Upper lobe of left lung (tissue), 6 donors: Measurements from ENCODE around the gene P2RY14. TPM values are rescaled to one million over a fixed set of nuclear protein-coding genes. Genes with fewer than 3 reads are reported as not detected.

ENCODE experiments used
- ATAC-seq, 2 donors: fragments of 200-7000 bp; cut with Tn5 transposase; one replicate each; pipeline ENCODE4 v1.9.1; 2022; ENCODE audit warnings: mild to moderate bottlenecking in 2 of 2, moderate library complexity in 2 of 2; ENCODE audit not compliant: low FRiP score in 2 of 2
- DNase-seq, 2 donors: peaks; one replicate each; pipeline ENCODE4 v3.0.0-alpha.2; 2019 to 2020
- H3K27ac ChIP-seq, 4 donors: fragments of 200-600 bp; sonication (generic); one replicate each; pipeline ENCODE4 v1.5.1; 2016 to 2019
- H3K27me3 ChIP-seq, 4 donors: fragments of 200-600 bp; sonication (generic); one replicate each; pipeline ENCODE4 v1.5.1; 2017 to 2019
- H3K36me3 ChIP-seq, 4 donors: fragments of 200-600 bp; sonication (generic); one replicate each; pipeline ENCODE4 v1.5.1; 2016 to 2019
- H3K4me1 ChIP-seq, 4 donors: fragments of 200-600 bp; sonication (generic); one replicate each; pipeline ENCODE4 v1.5.1; 2018 to 2019
- H3K4me3 ChIP-seq, 4 donors: fragments of 200-600 bp; sonication (generic); one replicate each; pipeline ENCODE4 v1.5.1; 2017 to 2019; ENCODE audit warnings: mild to moderate bottlenecking in 2 of 4, moderate library complexity in 1 of 4
- H3K9me3 ChIP-seq, 4 donors: fragments of 200-600 bp; sonication (generic); one replicate each; pipeline ENCODE4 v1.5.1; 2018 to 2019
- CTCF ChIP-seq, 6 experiments: fragments of 450-650 bp in 4 of 6; fragments of 200-600 bp in 2 of 6; sonication (generic) in 2 of 6; IDR thresholded peaks; one replicate each; pipeline ENCODE4 v1.5.1; 2016 to 2019; ENCODE audit warnings: antibody characterized with exemption in 6 of 6
- EP300 ChIP-seq, 4 donors: sonication (generic); formaldehyde crosslinking; IDR thresholded peaks; one replicate each; pipeline ENCODE4 v1.5.1; 2017; ENCODE audit warnings: antibody characterized with exemption in 4 of 4, control low read depth in 2 of 4
- POLR2A ChIP-seq, 4 donors: fragments of 450-650 bp; IDR thresholded peaks; one replicate each; pipeline ENCODE4 v1.5.1; 2016 to 2017; ENCODE audit warnings: antibody characterized with exemption in 4 of 4, mild to moderate bottlenecking in 2 of 4
- POLR2AphosphoS5 ChIP-seq, 2 donors: sonication (generic); formaldehyde crosslinking; IDR thresholded peaks; one replicate each; pipeline ENCODE4 v1.5.1; 2017; ENCODE audit warnings: antibody characterized with exemption in 2 of 2
- WGBS, 2 donors: methylation state at CpG; one replicate each; pipeline ENCODE4 v1.1.5; 2017 to 2018; 5-methylcytosine and 5-hydroxymethylcytosine counted together
- total RNA-seq, 6 donors: library from RNA; depleted of rRNA in 4 of 6; stranded (reverse); fragments of >200 nt in 4 of 6; gene quantifications; one replicate each; pipeline versions ENCODE4 v1.1.0 to v1.2.1, GENCODE V29; 2016 to 2021
- donor health status: DM: no; HTN: no; CAD: no; lungs with moderate emphysema.
- donor health status: DM: no; HTN: yes; CAD: no; lungs with severe emphysema.

Gene P2RY14
- total RNA-seq: 1 to 10 TPM; 1.7 to 6.2 (median 3.9) TPM

GRCh38 chr3:151278230-151278629 is at the start of gene P2RY14:
Gene P2RY14, minus strand, starts transcription at chr3:151278542. Its CDS starts 64,226 bp downstream, at chr3:151214316.
- Histone ChIP-seq H3K36me3 (no peaks in the 10 kb centered on the region), H3K4me3 (no peak within 1 kb of the TSS), H3K27ac (peak within 1 kb of the TSS in 1 of 4 donors; percentile 17), H3K9me3 (no peaks in the 10 kb centered on the region), H3K4me1 (no peaks in the 10 kb centered on the region), H3K27me3 (no peaks in the 10 kb centered on the region)
- WGBS, 2 donors: 46 to 49% methylated on average over 4 of the region's 4 CpGs
- DNase-seq: no peak
- TF ChIP-seq POLR2A (IDR thresholded peaks at IDR 0.05) (no peak), POLR2AphosphoS5 (IDR thresholded peaks at IDR 0.05) (no peak), CTCF (IDR thresholded peaks at IDR 0.05) (no peak), EP300 (IDR thresholded peaks at IDR 0.05) (no peak)
- ATAC-seq: peak in 1 of 2 donors; percentile 78

- H3K4me1 ChIP-seq: peaks cover 0 to 15% (median 3%) of the 10 kb centered on the region in 4 donors
- peak overlapping the region in 3 of 4 donors; percentile 15 to 37 (median 31) for H3K4me3 ChIP-seq
- H3K27me3 ChIP-seq: no peaks in the 10 kb centered on the region
- no peak for DNase-seq
- H3K36me3 ChIP-seq: no peaks in the 10 kb centered on the region
- 15 to 20% methylated on average over 3 of the region's 3 CpGs for WGBS, 2 donors
- H3K27ac ChIP-seq: peak overlapping the region in 3 of 4 donors; percentile 55 to 76 (median 69)
- TF ChIP-seq POLR2AphosphoS5 (IDR thresholded peaks at IDR 0.05) (no peak), CTCF (IDR thresholded peaks at IDR 0.05) (peak in 3 of 6 experiments; percentile 17 to 55 (median 45))
- peak in 1 of 2 donors; percentile 58 for ATAC-seq
- no peaks in the 10 kb centered on the region for H3K9me3 ChIP-seq
Observed at GRCh38 chr3:151327571-151328198, 49.3 kb upstream of the P2RY14 start.

GRCh38 chr3:151322511-151322910 is 44.2 kb upstream of the P2RY14 start:
- 79% methylated on average over 1 of the region's 1 CpG for WGBS, 2 donors

GRCh38 chr3:151321526-151321925 is 43.2 kb upstream of the P2RY14 start:
- DNase-seq (no peak), ATAC-seq (no peak)
- no peaks in the 10 kb centered on the region for H3K36me3 ChIP-seq
- H3K9me3 ChIP-seq: no peaks in the 10 kb centered on the region
- H3K4me1 ChIP-seq: peaks cover 0 to 4% (median 0%) of the 10 kb centered on the region in 4 donors
- TF ChIP-seq EP300 (IDR thresholded peaks at IDR 0.05): no peak
- TF ChIP-seq CTCF (IDR thresholded peaks at IDR 0.05): no peak
- no peak for TF ChIP-seq POLR2AphosphoS5 (IDR thresholded peaks at IDR 0.05)
- TF ChIP-seq POLR2A (IDR thresholded peaks at IDR 0.05): no peak
- no peak overlapping the region for H3K4me3 ChIP-seq
- no peaks in the 10 kb centered on the region for H3K27me3 ChIP-seq
- no peak overlapping the region for H3K27ac ChIP-seq
- 52 to 63% methylated on average over 1 of the region's 1 CpG for WGBS, 2 donors

More at GRCh38 chr3:151322511-151322910, 44.2 kb upstream of the P2RY14 start:
- TF ChIP-seq POLR2A (IDR thresholded peaks at IDR 0.05) (no peak), POLR2AphosphoS5 (IDR thresholded peaks at IDR 0.05) (no peak), CTCF (IDR thresholded peaks at IDR 0.05) (no peak), EP300 (IDR thresholded peaks at IDR 0.05) (no peak)
- Histone ChIP-seq H3K9me3 (no peaks in the 10 kb centered on the region), H3K4me1 (peaks cover 0 to 4% (median 2%) of the 10 kb centered on the region in 4 donors), H3K4me3 (no peak overlapping the region), H3K27ac (no peak overlapping the region), H3K36me3 (no peaks in the 10 kb centered on the region), H3K27me3 (no peaks in the 10 kb centered on the region)
- ATAC-seq: peak in 1 of 2 donors; percentile 50
- DNase-seq: no peak

GRCh38 chr3:151320131-151320530 is 41.8 kb upstream of the P2RY14 start:
- no peaks in the 10 kb centered on the region for H3K9me3 ChIP-seq
- no peak overlapping the region for H3K27ac ChIP-seq
- no peak overlapping the region for H3K4me3 ChIP-seq
- 71 to 75% methylated on average over 2 of the region's 2 CpGs for WGBS, 2 donors
- no peaks in the 10 kb centered on the region for H3K36me3 ChIP-seq
- H3K4me1 ChIP-seq: peaks cover 0 to 4% (median 0%) of the 10 kb centered on the region in 4 donors
- DNase-seq (no peak), ATAC-seq (no peak)
- TF ChIP-seq POLR2A (IDR thresholded peaks at IDR 0.05) (no peak), POLR2AphosphoS5 (IDR thresholded peaks at IDR 0.05) (no peak), CTCF (IDR thresholded peaks at IDR 0.05) (no peak), EP300 (IDR thresholded peaks at IDR 0.05) (no peak)
- no peaks in the 10 kb centered on the region for H3K27me3 ChIP-seq
